GM15510 (cell line): ENCODE measurements around the gene MATR3.

Experiments
- POLR2A ChIP-seq: IDR thresholded peaks from 3 replicates; pipeline ENCODE4 v1.6.1; 2011; ENCODE audit warnings: borderline replicate concordance; ENCODE audit not compliant: insufficient read length; ENCODE audit errors: extremely low read depth

MATR3 gene

GRCh38 chr5:139293507-139294373, at the start of gene MATR3:
Gene MATR3 (plus strand): TSS chr5:139293740. CDS start chr5:139307416, 13,676 bp downstream.
- peak; percentile 96 for TF ChIP-seq POLR2A

GRCh38 chr5:139245637-139246339, 47.8 kb upstream of the MATR3 start:
- TF ChIP-seq POLR2A: no peak

- no peak for TF ChIP-seq POLR2A
Measured at GRCh38 chr5:139246394-139246793, 47.1 kb upstream of the MATR3 start.

GRCh38 chr5:139248826-139249453, 44.6 kb upstream of the MATR3 start:
- TF ChIP-seq POLR2A: no peak

GRCh38 chr5:139251281-139251687, 42.3 kb upstream of the MATR3 start:
- no peak for TF ChIP-seq POLR2A

GRCh38 chr5:139251695-139252288, 41.7 kb upstream of the MATR3 start:
- TF ChIP-seq POLR2A: no peak

- no peak for TF ChIP-seq POLR2A
Measured at GRCh38 chr5:139253115-139253514, 40.4 kb upstream of the MATR3 start.

- no peak for TF ChIP-seq POLR2A
Measured at GRCh38 chr5:139256820-139257219, 36.7 kb upstream of the MATR3 start.

GRCh38 chr5:139262059-139262741, 31.3 kb upstream of the MATR3 start:
- no peak for TF ChIP-seq POLR2A

GRCh38 chr5:139262742-139263445, 30.6 kb upstream of the MATR3 start:
- TF ChIP-seq POLR2A: no peak

- TF ChIP-seq POLR2A: no peak
Measured at GRCh38 chr5:139263536-139263935, 30.0 kb upstream of the MATR3 start.

- no peak for TF ChIP-seq POLR2A
Measured at GRCh38 chr5:139263946-139264345, 29.6 kb upstream of the MATR3 start.

GRCh38 chr5:139265001-139265400, 28.5 kb upstream of the MATR3 start:
- TF ChIP-seq POLR2A: no peak

- no peak for TF ChIP-seq POLR2A
Measured at GRCh38 chr5:139266236-139266635, 27.3 kb upstream of the MATR3 start.
